K562 (cell line): Measurements from ENCODE around the gene ALOX12B. TPM values are rescaled to one million over a fixed set of nuclear protein-coding genes. Genes with fewer than 3 reads are reported as not detected.

Experiments
- CCNT2 ChIP-seq: IDR thresholded peaks from 2 replicates; pipeline ENCODE4 v1.6.1; 2011; ENCODE audit warnings: borderline replicate concordance, low read depth, mild to moderate bottlenecking, moderate library complexity, mixed read lengths, low read length; ENCODE audit not compliant: insufficient read length; ENCODE audit errors: extremely low read depth
- NR2F6 ChIP-seq: fragments of 450-650 bp; formaldehyde crosslinking; IDR thresholded peaks from 2 replicates; pipeline ENCODE4 v1.4.0; 2020; ENCODE audit warnings: mild to moderate bottlenecking
- TRIM24 ChIP-seq, 2 experiments: fragments of 450-650 bp; IDR thresholded peaks; 2 replicates each; pipeline ENCODE4 v1.6.1; 2016
- ZNF23 ChIP-seq: fragments of 250-450 bp; sonication (Bioruptor Pico); IDR thresholded peaks from 2 replicates; pipeline ENCODE4 v1.4.0; 2020; ENCODE audit warnings: mild to moderate bottlenecking
- polyA plus RNA-seq, 8 experiments: library from polyadenylated mRNA; depleted of rRNA in 4 of 8; stranded (reverse) in 5 of 8; unstranded in 3 of 8; fragments of >200 nt; fragmentation: Nextera tagmentation in 2 of 8; fragmentation: Illumina TruSeq in 1 of 8; extraction: Ambion mirVana in 2 of 8; extraction: Trizol in 1 of 8; gene quantifications; 2 replicates each; pipeline versions ENCODE4 v1.2.1 to v1.2.3, GENCODE V29; 2011 to 2014; ENCODE audit warnings: inconsistent platforms in 1 of 8, missing spikeins in 1 of 8
- total RNA-seq, 7 experiments: library from RNA; depleted of rRNA in 6 of 7; stranded (reverse); fragments of >200 nt in 6 of 7; fragmentation: Illumina TruSeq in 2 of 7; extraction: Trizol in 2 of 7; gene quantifications; 2 replicates each; pipeline versions ENCODE4 v1.2.1 to v1.2.3, GENCODE V29; 2011 to 2021; ENCODE audit warnings: low replicate concordance in 1 of 7
- TF ChIP-seq, protein P1 (sequence below), 2 experiments: fragments of 450-650 bp in 1 of 2; sonication (generic) in 1 of 2; formaldehyde crosslinking in 1 of 2; IDR thresholded peaks; 2 replicates each; pipeline versions ENCODE4 v1.7.1 to v1.9.0; 2016 to 2022; ENCODE audit warnings: inconsistent platforms in 1 of 2, mild to moderate bottlenecking in 1 of 2, missing genetic modification reagents in 1 of 2
- TF ChIP-seq, protein P2 (sequence below): fragments of 450-650 bp; IDR thresholded peaks from 2 replicates; pipeline ENCODE4 v1.6.1; 2014; ENCODE audit warnings: low read depth, mild to moderate bottlenecking, moderate library complexity, borderline replicate concordance
- TF ChIP-seq, protein P3 (sequence below): IDR thresholded peaks from 2 replicates; pipeline ENCODE4 v1.6.1; 2011; ENCODE audit not compliant: insufficient read length; ENCODE audit errors: extremely low read depth
- TF ChIP-seq, protein P4 (sequence below): fragments of 450-650 bp; IDR thresholded peaks from 2 replicates; pipeline ENCODE4 v1.6.1; 2016; ENCODE audit warnings: borderline replicate concordance
- TF ChIP-seq, protein P5 (sequence below): fragments of 250-450 bp; sonication (Bioruptor Pico); IDR thresholded peaks from 2 replicates; pipeline ENCODE4 v1.8.0; 2022; ENCODE audit warnings: inconsistent platforms
- TF ChIP-seq, protein P6 (sequence below): fragments of 450-650 bp; formaldehyde crosslinking; IDR thresholded peaks from 2 replicates; pipeline ENCODE4 v1.4.0; 2020; ENCODE audit warnings: mild to moderate bottlenecking

Gene ALOX12B
- total and polyA plus RNA-seq, 9 of the 15 experiments (the other 6 are each of a cell fraction or from before 2014, with no cell fraction given): not detected

DNA sequence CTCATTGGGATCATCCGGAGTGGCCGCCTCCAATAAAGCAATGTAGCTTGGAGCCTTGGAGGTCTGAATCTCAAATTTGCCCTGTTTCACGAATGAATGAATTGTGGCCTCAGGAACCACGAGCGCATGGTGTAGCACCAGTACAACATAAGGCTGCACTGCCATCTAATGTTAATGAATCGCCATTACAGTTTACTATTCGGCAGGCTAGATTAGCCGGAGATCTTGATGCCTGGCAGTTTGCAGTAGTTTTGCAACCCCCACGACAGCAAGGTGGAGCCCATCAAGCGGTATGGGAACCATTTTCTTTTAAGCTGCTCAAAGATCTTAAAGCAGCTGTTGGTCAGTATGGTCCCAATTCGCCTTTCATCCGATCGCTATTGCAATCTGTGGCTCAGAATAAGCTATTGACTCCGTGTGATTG lies 29.8 kb downstream of the ALOX12B start (continued):
- TF ChIP-seq, protein P1, sequence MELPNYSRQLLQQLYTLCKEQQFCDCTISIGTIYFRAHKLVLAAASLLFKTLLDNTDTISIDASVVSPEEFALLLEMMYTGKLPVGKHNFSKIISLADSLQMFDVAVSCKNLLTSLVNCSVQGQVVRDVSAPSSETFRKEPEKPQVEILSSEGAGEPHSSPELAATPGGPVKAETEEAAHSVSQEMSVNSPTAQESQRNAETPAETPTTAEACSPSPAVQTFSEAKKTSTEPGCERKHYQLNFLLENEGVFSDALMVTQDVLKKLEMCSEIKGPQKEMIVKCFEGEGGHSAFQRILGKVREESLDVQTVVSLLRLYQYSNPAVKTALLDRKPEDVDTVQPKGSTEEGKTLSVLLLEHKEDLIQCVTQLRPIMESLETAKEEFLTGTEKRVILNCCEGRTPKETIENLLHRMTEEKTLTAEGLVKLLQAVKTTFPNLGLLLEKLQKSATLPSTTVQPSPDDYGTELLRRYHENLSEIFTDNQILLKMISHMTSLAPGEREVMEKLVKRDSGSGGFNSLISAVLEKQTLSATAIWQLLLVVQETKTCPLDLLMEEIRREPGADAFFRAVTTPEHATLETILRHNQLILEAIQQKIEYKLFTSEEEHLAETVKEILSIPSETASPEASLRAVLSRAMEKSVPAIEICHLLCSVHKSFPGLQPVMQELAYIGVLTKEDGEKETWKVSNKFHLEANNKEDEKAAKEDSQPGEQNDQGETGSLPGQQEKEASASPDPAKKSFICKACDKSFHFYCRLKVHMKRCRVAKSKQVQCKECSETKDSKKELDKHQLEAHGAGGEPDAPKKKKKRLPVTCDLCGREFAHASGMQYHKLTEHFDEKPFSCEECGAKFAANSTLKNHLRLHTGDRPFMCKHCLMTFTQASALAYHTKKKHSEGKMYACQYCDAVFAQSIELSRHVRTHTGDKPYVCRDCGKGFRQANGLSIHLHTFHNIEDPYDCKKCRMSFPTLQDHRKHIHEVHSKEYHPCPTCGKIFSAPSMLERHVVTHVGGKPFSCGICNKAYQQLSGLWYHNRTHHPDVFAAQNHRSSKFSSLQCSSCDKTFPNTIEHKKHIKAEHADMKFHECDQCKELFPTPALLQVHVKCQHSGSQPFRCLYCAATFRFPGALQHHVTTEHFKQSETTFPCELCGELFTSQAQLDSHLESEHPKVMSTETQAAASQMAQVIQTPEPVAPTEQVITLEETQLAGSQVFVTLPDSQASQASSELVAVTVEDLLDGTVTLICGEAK (IDR thresholded peaks at IDR 0.05): no peak
- TF ChIP-seq, protein P1 (CRISPR knock-in tag; IDR thresholded peaks at IDR 0.05): no peak
- no peak for TF ChIP-seq TRIM24 (IDR thresholded peaks at IDR 0.05)
- no peak for TF ChIP-seq ZNF23 (CRISPR knock-in tag)
- TF ChIP-seq, protein P2, sequence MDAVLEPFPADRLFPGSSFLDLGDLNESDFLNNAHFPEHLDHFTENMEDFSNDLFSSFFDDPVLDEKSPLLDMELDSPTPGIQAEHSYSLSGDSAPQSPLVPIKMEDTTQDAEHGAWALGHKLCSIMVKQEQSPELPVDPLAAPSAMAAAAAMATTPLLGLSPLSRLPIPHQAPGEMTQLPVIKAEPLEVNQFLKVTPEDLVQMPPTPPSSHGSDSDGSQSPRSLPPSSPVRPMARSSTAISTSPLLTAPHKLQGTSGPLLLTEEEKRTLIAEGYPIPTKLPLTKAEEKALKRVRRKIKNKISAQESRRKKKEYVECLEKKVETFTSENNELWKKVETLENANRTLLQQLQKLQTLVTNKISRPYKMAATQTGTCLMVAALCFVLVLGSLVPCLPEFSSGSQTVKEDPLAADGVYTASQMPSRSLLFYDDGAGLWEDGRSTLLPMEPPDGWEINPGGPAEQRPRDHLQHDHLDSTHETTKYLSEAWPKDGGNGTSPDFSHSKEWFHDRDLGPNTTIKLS: no peak; the same call in 1 of the 2 replicates
- TF ChIP-seq NR2F6 (CRISPR knock-in tag): no peak
- no peak for TF ChIP-seq CCNT2
- TF ChIP-seq, protein P3, sequence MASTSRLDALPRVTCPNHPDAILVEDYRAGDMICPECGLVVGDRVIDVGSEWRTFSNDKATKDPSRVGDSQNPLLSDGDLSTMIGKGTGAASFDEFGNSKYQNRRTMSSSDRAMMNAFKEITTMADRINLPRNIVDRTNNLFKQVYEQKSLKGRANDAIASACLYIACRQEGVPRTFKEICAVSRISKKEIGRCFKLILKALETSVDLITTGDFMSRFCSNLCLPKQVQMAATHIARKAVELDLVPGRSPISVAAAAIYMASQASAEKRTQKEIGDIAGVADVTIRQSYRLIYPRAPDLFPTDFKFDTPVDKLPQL: no peak
- TF ChIP-seq, protein P4, sequence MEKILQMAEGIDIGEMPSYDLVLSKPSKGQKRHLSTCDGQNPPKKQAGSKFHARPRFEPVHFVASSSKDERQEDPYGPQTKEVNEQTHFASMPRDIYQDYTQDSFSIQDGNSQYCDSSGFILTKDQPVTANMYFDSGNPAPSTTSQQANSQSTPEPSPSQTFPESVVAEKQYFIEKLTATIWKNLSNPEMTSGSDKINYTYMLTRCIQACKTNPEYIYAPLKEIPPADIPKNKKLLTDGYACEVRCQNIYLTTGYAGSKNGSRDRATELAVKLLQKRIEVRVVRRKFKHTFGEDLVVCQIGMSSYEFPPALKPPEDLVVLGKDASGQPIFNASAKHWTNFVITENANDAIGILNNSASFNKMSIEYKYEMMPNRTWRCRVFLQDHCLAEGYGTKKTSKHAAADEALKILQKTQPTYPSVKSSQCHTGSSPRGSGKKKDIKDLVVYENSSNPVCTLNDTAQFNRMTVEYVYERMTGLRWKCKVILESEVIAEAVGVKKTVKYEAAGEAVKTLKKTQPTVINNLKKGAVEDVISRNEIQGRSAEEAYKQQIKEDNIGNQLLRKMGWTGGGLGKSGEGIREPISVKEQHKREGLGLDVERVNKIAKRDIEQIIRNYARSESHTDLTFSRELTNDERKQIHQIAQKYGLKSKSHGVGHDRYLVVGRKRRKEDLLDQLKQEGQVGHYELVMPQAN: peak; percentile 47; the same call in 1 of the 2 replicates
- TF ChIP-seq, protein P5, sequence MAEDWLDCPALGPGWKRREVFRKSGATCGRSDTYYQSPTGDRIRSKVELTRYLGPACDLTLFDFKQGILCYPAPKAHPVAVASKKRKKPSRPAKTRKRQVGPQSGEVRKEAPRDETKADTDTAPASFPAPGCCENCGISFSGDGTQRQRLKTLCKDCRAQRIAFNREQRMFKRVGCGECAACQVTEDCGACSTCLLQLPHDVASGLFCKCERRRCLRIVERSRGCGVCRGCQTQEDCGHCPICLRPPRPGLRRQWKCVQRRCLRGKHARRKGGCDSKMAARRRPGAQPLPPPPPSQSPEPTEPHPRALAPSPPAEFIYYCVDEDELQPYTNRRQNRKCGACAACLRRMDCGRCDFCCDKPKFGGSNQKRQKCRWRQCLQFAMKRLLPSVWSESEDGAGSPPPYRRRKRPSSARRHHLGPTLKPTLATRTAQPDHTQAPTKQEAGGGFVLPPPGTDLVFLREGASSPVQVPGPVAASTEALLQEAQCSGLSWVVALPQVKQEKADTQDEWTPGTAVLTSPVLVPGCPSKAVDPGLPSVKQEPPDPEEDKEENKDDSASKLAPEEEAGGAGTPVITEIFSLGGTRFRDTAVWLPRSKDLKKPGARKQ (CRISPR knock-in tag): no peak
- TF ChIP-seq, protein P6, sequence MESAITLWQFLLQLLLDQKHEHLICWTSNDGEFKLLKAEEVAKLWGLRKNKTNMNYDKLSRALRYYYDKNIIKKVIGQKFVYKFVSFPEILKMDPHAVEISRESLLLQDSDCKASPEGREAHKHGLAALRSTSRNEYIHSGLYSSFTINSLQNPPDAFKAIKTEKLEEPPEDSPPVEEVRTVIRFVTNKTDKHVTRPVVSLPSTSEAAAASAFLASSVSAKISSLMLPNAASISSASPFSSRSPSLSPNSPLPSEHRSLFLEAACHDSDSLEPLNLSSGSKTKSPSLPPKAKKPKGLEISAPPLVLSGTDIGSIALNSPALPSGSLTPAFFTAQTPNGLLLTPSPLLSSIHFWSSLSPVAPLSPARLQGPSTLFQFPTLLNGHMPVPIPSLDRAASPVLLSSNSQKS (CRISPR knock-in tag): no peak
